Thyroid gland (tissue), 4 donors: ENCODE data around the gene RTN4RL1. TPM values are rescaled to one million over a fixed set of nuclear protein-coding genes. Genes with fewer than 3 reads are reported as not detected.
A peak's percentile ranks its signal among the peaks of the same experiment; 100 is the strongest.

ENCODE experiments used
- DNase-seq, 2 donors: peaks; one replicate each; pipeline ENCODE4 v3.0.0-alpha.2; 2019
- H3K27ac ChIP-seq, 3 donors: fragments of 200-600 bp; sonication (generic); 1 replicate in 2 of 3; 2 replicates in 1 of 3; pipeline ENCODE4 v1.5.1; 2016 to 2019; ENCODE audit warnings: mild to moderate bottlenecking in 1 of 3, moderate library complexity in 1 of 3
- H3K27me3 ChIP-seq: fragments of 200-600 bp; sonication (generic); one replicate; pipeline ENCODE4 v1.5.1; 2019
- H3K36me3 ChIP-seq, 2 donors: fragments of 200-600 bp; sonication (generic); one replicate each; pipeline ENCODE4 v1.5.1; 2016 to 2019
- H3K4me1 ChIP-seq, 2 donors: fragments of 200-600 bp; sonication (generic); one replicate each; pipeline ENCODE4 v1.5.1; 2017 to 2019
- H3K4me3 ChIP-seq, 3 donors: fragments of 200-600 bp; sonication (generic); replicated peaks in 1 of 3; 1 replicate in 2 of 3; 2 replicates in 1 of 3; pipeline ENCODE4 v1.5.1; 2016; ENCODE audit warnings: mild to moderate bottlenecking in 1 of 3
- H3K9me3 ChIP-seq: fragments of 200-600 bp; sonication (generic); one replicate; pipeline ENCODE4 v1.5.1; 2017
- POLR2A ChIP-seq, 2 donors: fragments of 450-650 bp; IDR thresholded peaks; one replicate each; pipeline ENCODE4 v1.6.1; 2017; ENCODE audit warnings: antibody characterized with exemption in 2 of 2, mild to moderate bottlenecking in 2 of 2, moderate library complexity in 1 of 2
- WGBS, 2 donors: methylation state at CpG; one replicate each; pipeline ENCODE4 v1.1.5; 2017; 5-methylcytosine and 5-hydroxymethylcytosine counted together
- intact Hi-C: fragments of 100-400 bp; cut with DNase I; formaldehyde crosslinking; loops from one replicate; pipeline ENCODE4 v1.15.1; 2023
- total RNA-seq, 4 donors: library from RNA; depleted of rRNA; stranded (reverse); fragments of >200 nt; gene quantifications; one replicate each; pipeline ENCODE4 v1.2.3, GENCODE V29; 2016
- TF ChIP-seq, protein P1 (sequence below), 6 experiments: fragments of 200-600 bp in 3 of 6; fragments of 450-650 bp in 3 of 6; sonication (generic) in 3 of 6; IDR thresholded peaks; one replicate each; pipeline ENCODE4 v1.5.1; 2016 to 2019; ENCODE audit warnings: antibody characterized with exemption in 6 of 6, mild to moderate bottlenecking in 2 of 6, inconsistent platforms in 1 of 6, moderate library complexity in 1 of 6

Gene RTN4RL1
- total RNA-seq, 4 donors from 2014 or later = 1.6 to 4.9 (median 2.5) TPM

GRCh38 chr17:2012499-2012898 is 12.6 kb downstream of the RTN4RL1 start:
- no peak overlapping the region for H3K4me3 ChIP-seq
- H3K4me1 ChIP-seq = peaks cover 8 to 26% of the 10 kb centered on the region in 2 donors
- H3K36me3 ChIP-seq = no peaks in the 10 kb centered on the region
- 90 to 92% methylated on average over 4 of the region's 4 CpGs for WGBS, 2 donors
- DNase-seq = no peak
- H3K27ac ChIP-seq = peak overlapping the region in 1 of 3 donors; percentile 68
- H3K27me3 ChIP-seq = no peaks in the 10 kb centered on the region
- no peaks in the 10 kb centered on the region for H3K9me3 ChIP-seq
- intact Hi-C loops = no loop called here
- TF ChIP-seq, protein P1, sequence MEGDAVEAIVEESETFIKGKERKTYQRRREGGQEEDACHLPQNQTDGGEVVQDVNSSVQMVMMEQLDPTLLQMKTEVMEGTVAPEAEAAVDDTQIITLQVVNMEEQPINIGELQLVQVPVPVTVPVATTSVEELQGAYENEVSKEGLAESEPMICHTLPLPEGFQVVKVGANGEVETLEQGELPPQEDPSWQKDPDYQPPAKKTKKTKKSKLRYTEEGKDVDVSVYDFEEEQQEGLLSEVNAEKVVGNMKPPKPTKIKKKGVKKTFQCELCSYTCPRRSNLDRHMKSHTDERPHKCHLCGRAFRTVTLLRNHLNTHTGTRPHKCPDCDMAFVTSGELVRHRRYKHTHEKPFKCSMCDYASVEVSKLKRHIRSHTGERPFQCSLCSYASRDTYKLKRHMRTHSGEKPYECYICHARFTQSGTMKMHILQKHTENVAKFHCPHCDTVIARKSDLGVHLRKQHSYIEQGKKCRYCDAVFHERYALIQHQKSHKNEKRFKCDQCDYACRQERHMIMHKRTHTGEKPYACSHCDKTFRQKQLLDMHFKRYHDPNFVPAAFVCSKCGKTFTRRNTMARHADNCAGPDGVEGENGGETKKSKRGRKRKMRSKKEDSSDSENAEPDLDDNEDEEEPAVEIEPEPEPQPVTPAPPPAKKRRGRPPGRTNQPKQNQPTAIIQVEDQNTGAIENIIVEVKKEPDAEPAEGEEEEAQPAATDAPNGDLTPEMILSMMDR (IDR thresholded peaks at IDR 0.05) = no peak
- no peak for TF ChIP-seq POLR2A (IDR thresholded peaks at IDR 0.05)

DNA sequence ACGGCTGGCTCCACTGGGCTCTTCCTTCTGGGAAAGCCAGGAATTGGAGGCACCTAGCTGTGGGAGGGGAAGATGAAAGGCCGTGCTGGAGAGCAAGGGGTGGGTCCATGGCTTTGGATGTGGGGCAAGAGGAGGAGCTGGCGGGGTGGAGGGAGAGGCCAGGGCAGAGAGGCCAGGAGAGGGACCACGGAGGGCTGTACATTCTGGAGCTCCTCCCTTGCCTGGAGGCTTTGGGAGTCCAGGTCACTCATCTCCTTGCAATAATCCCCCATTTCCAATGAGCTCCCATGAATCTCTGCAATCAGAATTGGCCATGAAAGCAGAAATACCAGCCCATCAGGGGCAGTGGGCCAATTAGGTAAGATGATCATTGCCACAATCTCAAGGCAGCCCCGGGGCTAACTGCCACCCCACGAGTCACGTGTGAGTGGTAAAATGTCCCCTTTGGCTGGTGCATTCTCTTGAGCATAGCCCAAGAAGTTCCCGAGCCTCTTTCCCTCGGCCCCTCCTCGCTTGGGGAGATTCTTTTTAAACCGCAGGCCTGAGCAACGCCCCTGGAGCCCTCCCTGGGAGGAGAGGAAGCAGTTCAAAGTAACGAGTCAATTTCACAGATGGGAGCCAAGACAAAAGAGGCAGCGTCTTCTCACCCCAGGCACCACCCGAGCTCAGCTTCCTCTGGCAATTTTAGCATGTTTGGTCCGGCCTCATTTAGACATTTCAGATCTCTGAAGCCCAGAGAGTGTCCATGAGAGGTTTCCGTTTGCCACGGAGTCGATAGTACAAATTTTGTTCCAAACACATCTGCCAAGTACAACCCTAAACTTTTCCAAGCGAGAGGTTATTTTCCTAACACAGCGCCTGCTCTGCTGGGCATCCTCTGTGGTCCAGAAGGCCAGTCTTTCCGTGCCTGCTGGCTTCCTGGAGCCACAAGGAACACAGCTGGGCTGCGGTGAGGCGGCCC is 13.4 kb downstream of the RTN4RL1 start:
- Histone ChIP-seq H3K4me1 (peaks cover 8 to 26% of the 10 kb centered on the region in 2 donors), H3K9me3 (no peaks in the 10 kb centered on the region), H3K36me3 (no peaks in the 10 kb centered on the region), H3K4me3 (no peak overlapping the region), H3K27me3 (no peaks in the 10 kb centered on the region), H3K27ac (peak overlapping the region in 2 of 3 donors; percentile 66 to 68)
- intact Hi-C loops = no loop called here
- TF ChIP-seq POLR2A (IDR thresholded peaks at IDR 0.05) = no peak
- TF ChIP-seq, protein P1 (IDR thresholded peaks at IDR 0.05) = no peak
- DNase-seq = peak in 1 of 2 donors; percentile 28
- WGBS, 2 donors = 36% methylated on average over 24 of the region's 24 CpGs

GRCh38 chr17:2009737-2010136 is 15.4 kb downstream of the RTN4RL1 start:
- H3K27me3 ChIP-seq = no peaks in the 10 kb centered on the region
- no peak overlapping the region for H3K4me3 ChIP-seq
- TF ChIP-seq POLR2A (IDR thresholded peaks at IDR 0.05) = no peak
- TF ChIP-seq, protein P1 (IDR thresholded peaks at IDR 0.05) = no peak
- no peak for DNase-seq
- peaks cover 8 to 26% of the 10 kb centered on the region in 2 donors for H3K4me1 ChIP-seq
- intact Hi-C loops = no loop called here
- H3K36me3 ChIP-seq = no peaks in the 10 kb centered on the region
- no peaks in the 10 kb centered on the region for H3K9me3 ChIP-seq
- WGBS, 2 donors = 96 to 98% methylated on average over 8 to 9 of the region's 10 CpGs
- no peak overlapping the region for H3K27ac ChIP-seq

DNA sequence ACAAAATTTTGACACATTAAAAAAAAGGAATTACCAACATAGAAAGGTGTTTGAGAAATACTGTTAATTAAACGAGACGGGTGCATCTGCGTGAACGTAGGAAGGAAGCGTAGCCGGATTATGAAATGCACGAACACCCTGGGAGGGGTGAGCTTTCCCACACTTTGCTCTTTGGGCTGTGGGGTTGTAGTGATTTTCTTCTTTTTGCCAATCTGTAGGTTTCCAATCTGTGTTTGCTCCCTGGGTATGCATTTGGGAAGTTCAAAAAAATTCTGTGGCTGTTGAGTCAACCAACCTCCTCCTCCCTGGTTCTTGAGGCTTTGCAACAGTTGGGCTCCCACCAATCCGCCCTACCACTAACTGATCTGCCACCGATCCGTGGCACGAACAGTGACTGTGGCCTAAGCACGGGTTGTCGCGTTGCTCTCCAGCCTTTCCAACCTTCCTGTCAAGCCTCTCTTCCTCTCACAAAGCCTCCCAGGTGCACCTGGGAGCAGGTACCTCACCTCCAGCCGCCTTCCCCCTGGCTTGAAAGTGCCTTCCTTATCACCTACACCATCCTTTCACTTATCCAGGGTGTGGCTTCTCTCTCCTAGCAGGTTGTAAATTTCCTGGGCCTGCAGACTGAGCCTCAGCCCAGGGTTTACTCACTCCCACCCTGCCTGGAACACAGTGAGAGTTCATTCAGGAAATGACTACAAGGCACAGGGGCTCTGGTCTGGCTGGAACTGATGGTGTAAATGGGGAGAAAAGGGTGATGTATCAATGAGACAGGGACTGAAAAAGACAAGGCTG is 16.6 kb downstream of the RTN4RL1 start:
- Histone ChIP-seq H3K9me3 (no peaks in the 10 kb centered on the region), H3K4me1 (peaks cover 8 to 20% of the 10 kb centered on the region in 2 donors), H3K36me3 (no peaks in the 10 kb centered on the region), H3K4me3 (no peak overlapping the region), H3K27ac (no peak overlapping the region), H3K27me3 (no peaks in the 10 kb centered on the region)
- intact Hi-C loops = no loop called here
- no peak for TF ChIP-seq POLR2A (IDR thresholded peaks at IDR 0.05)
- TF ChIP-seq, protein P1 (IDR thresholded peaks at IDR 0.05) = no peak
- WGBS, 2 donors = 89 to 90% methylated on average over 15 of the region's 15 CpGs
- no peak for DNase-seq
